GM12873 (cell line): Measurements from ENCODE around the gene DPF3.

Source experiments
- CTCF ChIP-seq: IDR thresholded peaks from 2 replicates; pipeline ENCODE4 v1.5.1; 2012; ENCODE audit warnings: low read depth, mild to moderate bottlenecking, moderate library complexity, low read length, control low read depth; ENCODE audit not compliant: insufficient read depth; ENCODE audit errors: missing control alignments

The DPF3 gene

GRCh38 chr14:72708708-72709475, 185.0 kb downstream of the DPF3 start:
- TF ChIP-seq CTCF: no peak

- TF ChIP-seq CTCF: no peak
Observed at GRCh38 chr14:72708222-72708621, 185.7 kb downstream of the DPF3 start.

GRCh38 chr14:72706485-72706884, 187.4 kb downstream of the DPF3 start:
- no peak for TF ChIP-seq CTCF

GRCh38 chr14:72704502-72704901, 189.4 kb downstream of the DPF3 start:
- no peak for TF ChIP-seq CTCF

GRCh38 chr14:72701605-72702004, 192.3 kb downstream of the DPF3 start:
- no peak for TF ChIP-seq CTCF

GRCh38 chr14:72701237-72701565, 192.7 kb downstream of the DPF3 start:
- no peak for TF ChIP-seq CTCF

- TF ChIP-seq CTCF: no peak
Observed at GRCh38 chr14:72700338-72701236, 193.3 kb downstream of the DPF3 start.
